SJCRH30 (cell line): ENCODE data around the gene HOXA9. TPM values are rescaled to one million over a fixed set of nuclear protein-coding genes. Genes with fewer than 3 reads are reported as not detected.

Experiments used
- DNase-seq, 2 experiments: peaks; one replicate each; pipeline ENCODE4 v3.0.0-alpha.2; 2015 to 2020
- H3K27ac ChIP-seq: fragments of 250-450 bp; sonication (Bioruptor Pico); 2 replicates; pipeline ENCODE4 v1.5.1; 2020; ENCODE audit warnings: mild to moderate bottlenecking, moderate library complexity
- H3K27me3 ChIP-seq: fragments of 250-450 bp; sonication (Bioruptor Pico); 2 replicates; pipeline ENCODE4 v1.5.1; 2020; ENCODE audit warnings: mild to moderate bottlenecking, moderate library complexity
- H3K36me3 ChIP-seq: fragments of 250-450 bp; sonication (Bioruptor Pico); 2 replicates; pipeline ENCODE4 v1.5.1; 2020; ENCODE audit warnings: mild to moderate bottlenecking, moderate library complexity
- H3K4me1 ChIP-seq: fragments of 250-450 bp; sonication (Bioruptor Pico); 2 replicates; pipeline ENCODE4 v1.5.1; 2020; ENCODE audit warnings: mild to moderate bottlenecking, moderate library complexity
- H3K4me3 ChIP-seq: fragments of 250-450 bp; sonication (Bioruptor Pico); 2 replicates; pipeline ENCODE4 v1.5.1; 2020; ENCODE audit warnings: mild to moderate bottlenecking, moderate library complexity
- H3K9me3 ChIP-seq: fragments of 250-450 bp; sonication (Bioruptor Pico); replicated peaks from 2 replicates; pipeline ENCODE4 v1.5.1; 2020; ENCODE audit warnings: mild to moderate bottlenecking, moderate library complexity
- total RNA-seq: library from RNA; depleted of rRNA; stranded (reverse); fragments of >200 nt; shearing (Covaris generic); gene quantifications from 2 replicates; pipeline ENCODE4 v1.2.3, GENCODE V29; 2014

Gene HOXA9
- total RNA-seq, 1 experiment from 2014 or later, result 0.30 TPM

DNA sequence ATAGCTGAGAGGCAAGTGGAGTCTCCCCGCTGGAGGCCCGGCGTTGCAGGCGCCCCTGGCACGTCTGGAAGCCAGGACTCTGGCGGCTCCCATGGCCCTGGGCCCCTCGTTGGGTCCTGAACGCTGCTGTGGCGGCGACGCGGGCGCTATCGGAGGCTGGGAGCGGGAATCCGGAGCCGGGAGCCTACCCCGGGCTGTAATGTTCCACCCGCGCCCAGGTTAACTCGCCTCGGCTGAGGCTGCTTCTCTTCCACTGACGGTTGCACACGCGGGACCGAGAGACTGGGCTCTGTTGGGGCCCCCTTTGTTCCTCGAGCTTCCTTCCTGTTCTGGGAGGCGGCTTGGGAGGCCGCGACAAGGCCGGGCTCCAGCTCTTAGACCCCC, 20.6 kb downstream of the HOXA9 start:
- Histone ChIP-seq H3K36me3 (no peaks in the 10 kb centered on the region), H3K4me1 (no peaks in the 10 kb centered on the region), H3K4me3 (no peak overlapping the region), H3K27me3 (no peaks in the 10 kb centered on the region), H3K27ac (no peak overlapping the region), H3K9me3 (no peaks in the 10 kb centered on the region)
- DNase-seq, result no peak

DNA sequence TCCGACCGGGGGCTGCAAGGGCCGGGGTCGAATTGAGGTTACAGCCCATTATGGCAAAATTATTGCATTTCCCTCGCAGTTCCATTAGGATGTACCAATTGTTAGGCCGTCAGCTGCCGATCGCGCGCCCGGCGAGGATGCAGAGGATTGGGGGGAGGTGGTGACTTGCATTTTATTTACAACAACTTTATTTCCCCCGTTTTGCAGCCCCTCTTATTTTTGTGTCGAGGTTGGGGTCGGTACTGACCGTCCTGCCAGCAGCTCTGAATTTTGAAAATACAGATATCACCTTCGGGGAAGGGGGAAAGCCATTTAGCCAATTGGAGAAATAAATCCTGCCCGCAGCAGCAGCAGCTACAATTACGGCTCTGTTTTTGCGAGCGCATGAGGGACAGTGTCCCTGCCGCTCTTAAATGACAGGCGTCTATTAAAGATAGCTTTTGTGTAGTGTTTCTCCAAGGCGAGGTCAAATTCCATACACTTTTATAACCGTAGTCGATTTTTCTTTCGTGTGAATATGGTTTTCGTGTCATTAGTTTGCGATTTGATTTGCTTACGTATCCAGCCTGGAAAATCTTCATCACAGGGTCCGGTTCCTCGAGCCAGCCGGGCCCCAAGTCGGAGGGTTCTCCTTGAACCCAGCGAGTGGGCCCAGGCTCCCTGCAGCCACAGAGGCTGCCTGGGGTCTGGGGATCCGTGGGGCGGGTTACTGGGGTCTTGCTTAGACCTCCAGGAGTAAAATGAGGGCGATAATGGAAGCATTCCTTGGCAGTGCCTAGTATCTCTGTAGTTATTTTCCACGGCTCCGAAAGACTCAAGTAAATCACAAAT, 21.2 kb downstream of the HOXA9 start:
- Histone ChIP-seq H3K27ac (no peak overlapping the region), H3K4me3 (peak overlapping the region; percentile 73; the same call in 1 of the 2 replicates), H3K4me1 (no peaks in the 10 kb centered on the region), H3K9me3 (no peaks in the 10 kb centered on the region), H3K27me3 (no peaks in the 10 kb centered on the region), H3K36me3 (no peaks in the 10 kb centered on the region)
- DNase-seq, result no peak

DNA sequence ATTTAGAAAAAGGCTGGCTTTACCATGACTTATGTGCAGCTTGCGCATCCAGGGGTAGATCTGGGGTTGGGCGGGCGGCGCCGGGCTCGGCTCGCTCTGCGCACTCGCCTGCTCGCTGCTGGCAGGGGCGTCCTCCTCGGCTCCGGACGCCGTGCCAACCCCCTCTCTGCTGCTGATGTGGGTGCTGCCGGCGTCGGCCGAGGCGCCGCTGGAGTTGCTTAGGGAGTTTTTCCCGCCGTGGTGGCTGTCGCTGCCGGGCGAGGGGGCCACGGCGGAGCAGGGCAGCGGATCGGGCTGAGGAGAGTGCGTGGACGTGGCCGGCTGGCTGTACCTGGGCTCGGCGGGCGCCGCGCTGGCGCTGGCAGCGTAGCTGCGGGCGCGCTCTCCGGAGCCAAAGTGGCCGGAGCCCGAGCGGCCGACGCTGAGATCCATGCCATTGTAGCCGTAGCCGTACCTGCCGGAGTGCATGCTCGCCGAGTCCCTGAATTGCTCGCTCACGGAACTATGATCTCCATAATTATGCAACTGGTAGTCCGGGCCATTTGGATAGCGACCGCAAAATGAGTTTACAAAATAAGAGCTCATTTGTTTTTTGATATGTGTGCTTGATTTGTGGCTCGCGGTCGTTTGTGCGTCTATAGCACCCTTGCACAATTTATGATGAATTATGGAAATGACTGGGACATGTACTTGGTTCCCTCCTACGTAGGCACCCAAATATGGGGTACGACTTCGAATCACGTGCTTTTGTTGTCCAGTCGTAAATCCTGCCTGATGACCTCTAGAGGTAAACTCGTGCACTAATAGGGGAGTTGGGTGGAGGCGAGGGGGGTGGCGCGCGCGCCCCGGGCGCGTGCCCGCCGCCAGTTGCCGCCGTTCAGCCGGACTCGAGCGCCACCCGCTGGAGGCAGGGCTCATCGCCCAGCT, 22.1 kb downstream of the HOXA9 start, which contains the start of gene HOXA5:
Gene HOXA5, minus strand, starts transcription at position 659 of the 927 bp plus-strand sequence. Its CDS starts 74 bp downstream, at position 585.
- peak within 1 kb of the TSS; percentile 83 for H3K27ac ChIP-seq
- peak within 1 kb of the TSS; percentile 73 for H3K4me3 ChIP-seq
- H3K27me3 ChIP-seq, result no peaks in the 10 kb centered on the region
- no peaks in the 10 kb centered on the region for H3K4me1 ChIP-seq
- peak; percentile 91 to 95 for DNase-seq
- H3K9me3 ChIP-seq, result no peaks in the 10 kb centered on the region
- no peaks in the 10 kb centered on the region for H3K36me3 ChIP-seq

DNA sequence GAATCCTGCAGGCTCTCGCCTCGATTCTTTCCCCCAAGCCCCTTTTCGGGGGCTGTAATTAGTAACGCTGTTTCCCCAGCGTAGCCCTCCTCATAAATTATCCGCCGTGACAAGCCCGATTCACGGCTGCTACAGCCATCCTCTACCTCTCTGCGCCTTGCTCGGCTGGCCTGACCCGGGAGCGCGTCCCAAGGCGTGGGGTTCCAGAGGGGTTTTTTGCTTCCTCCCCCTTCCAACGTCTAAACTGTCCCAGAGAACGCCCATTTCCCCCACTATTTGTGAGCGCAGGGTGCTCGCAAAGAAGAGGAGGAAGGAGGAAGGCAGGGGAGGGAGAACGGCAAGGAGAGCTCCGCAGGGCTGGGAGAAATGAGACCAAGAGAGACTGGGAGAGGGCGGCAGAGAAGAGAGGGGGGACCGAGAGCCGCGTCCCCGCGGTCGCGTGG, 22.7 kb downstream of the HOXA9 start:
- H3K9me3 ChIP-seq, result no peaks in the 10 kb centered on the region
- H3K4me3 ChIP-seq, result peak overlapping the region; percentile 73
- H3K36me3 ChIP-seq, result no peaks in the 10 kb centered on the region
- H3K27ac ChIP-seq, result peak overlapping the region; percentile 83
- H3K4me1 ChIP-seq, result peaks cover 2% of the 10 kb centered on the region
- DNase-seq, result peak in 1 of 2 experiments; percentile 73
- no peaks in the 10 kb centered on the region for H3K27me3 ChIP-seq

DNA sequence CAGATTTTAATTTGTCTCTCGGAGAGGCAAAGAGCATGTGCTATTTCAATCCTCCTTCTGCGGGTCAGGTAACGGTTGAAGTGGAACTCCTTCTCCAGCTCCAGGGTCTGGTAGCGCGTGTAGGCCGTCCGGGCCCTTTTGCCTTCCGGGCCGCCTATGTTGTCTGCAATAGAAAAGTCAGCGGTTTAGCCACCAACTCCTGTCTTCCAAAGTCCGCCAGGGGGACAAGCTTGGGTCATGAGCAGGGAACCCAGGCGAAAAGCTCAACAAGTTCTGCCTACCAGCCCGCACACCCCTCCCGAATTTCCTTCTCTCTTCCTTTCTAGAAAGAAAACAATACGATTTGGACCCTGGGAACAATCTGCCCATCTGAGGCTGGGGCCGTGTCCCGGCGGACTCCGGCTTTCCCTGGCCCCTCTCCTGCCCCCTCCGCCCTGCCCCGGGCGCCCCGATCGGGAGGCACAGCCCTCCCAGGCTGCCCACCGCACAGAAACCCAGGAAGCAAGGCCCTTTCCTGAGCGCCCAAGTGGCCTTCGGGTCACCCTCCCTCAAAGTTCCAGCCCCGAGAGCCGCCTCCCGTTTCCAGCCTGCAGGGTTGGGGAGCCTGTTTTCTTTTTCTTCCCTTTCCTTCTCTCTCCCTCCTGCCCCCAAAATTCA, 23.3 kb downstream of the HOXA9 start:
- DNase-seq, result peak; percentile 78 to 87
- no peaks in the 10 kb centered on the region for H3K9me3 ChIP-seq
- peak overlapping the region; percentile 73 for H3K4me3 ChIP-seq
- H3K27ac ChIP-seq, result peak overlapping the region; percentile 83
- no peaks in the 10 kb centered on the region for H3K27me3 ChIP-seq
- no peaks in the 10 kb centered on the region for H3K36me3 ChIP-seq
- peaks cover 6% of the 10 kb centered on the region for H3K4me1 ChIP-seq

DNA sequence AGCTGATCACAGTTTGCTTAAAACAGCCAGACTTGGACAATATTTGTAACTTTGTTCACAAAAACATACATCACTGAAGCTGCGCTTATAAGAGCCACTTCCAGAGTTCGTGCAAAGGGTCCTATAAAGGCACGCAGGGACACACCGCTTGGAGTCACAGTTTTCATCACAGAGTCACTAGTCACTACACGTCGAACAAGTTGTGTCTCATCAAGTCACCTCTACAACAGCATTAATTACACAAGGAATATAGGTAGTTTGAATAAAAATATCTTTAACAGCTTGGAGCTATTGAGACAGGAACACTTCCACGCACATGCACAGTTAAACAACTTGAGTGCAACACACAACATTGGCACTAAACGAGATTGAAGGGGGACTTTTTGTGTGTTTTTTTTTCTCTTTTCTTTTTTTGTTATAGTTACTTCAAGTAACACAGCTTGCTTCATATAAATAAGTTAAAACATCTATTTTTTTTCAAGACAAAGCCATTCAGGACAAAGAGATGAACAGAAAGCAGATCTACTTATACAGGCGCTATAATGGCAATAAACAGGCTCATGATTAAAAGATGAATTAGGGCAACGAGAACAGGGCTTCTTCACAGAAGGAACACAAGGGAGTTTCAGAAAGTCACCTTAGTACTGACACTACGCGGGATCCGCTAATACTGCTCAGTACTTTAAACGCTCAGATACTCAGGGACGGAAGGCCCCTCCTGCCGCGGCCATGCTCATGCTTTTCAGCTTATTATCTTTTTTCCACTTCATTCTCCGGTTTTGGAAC, 24.0 kb downstream of the HOXA9 start:
- H3K36me3 ChIP-seq, result no peaks in the 10 kb centered on the region
- H3K4me1 ChIP-seq, result peaks cover 6% of the 10 kb centered on the region
- no peaks in the 10 kb centered on the region for H3K27me3 ChIP-seq
- H3K4me3 ChIP-seq, result peak overlapping the region; percentile 73
- H3K27ac ChIP-seq, result peak overlapping the region; percentile 83
- no peaks in the 10 kb centered on the region for H3K9me3 ChIP-seq
- no peak for DNase-seq

DNA sequence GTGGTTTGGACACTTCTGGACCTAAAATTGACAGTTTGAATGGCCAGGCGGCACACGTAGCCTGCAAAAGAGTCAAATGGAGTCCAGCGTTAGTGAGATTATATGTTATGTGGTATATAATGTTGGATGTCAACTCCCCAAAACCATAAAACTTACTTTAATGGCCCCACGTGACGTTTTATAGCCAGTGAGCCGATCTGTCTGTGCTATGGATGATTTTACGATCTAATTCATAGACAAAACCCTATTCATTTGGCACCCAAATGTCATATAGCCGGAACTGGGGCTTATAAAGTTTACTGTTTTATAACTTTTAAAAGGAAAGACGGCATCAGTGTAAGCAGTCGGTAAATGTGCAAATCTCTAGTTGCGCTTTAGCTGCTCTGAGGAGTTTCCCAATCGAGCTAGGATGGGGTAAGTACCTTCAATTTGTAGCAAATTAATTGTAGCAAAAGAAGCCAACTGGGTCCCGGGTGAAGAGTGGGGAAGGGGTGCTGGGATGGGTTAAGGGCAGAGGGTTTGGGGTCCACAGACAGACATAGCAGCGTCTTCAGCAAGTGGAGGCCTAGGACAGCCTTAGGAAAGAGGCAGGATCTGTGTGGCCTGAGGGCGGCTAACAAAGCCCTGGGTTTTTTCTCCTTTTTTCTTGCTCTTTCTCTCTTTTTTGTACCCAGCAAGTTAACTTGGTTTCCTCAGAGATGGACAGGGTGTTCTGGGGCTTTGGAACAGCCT, 25.0 kb downstream of the HOXA9 start:
- Histone ChIP-seq H3K27ac (no peak overlapping the region), H3K4me1 (peaks cover 15% of the 10 kb centered on the region), H3K36me3 (no peaks in the 10 kb centered on the region), H3K9me3 (no peaks in the 10 kb centered on the region), H3K27me3 (no peaks in the 10 kb centered on the region), H3K4me3 (no peak overlapping the region)
- no peak for DNase-seq

DNA sequence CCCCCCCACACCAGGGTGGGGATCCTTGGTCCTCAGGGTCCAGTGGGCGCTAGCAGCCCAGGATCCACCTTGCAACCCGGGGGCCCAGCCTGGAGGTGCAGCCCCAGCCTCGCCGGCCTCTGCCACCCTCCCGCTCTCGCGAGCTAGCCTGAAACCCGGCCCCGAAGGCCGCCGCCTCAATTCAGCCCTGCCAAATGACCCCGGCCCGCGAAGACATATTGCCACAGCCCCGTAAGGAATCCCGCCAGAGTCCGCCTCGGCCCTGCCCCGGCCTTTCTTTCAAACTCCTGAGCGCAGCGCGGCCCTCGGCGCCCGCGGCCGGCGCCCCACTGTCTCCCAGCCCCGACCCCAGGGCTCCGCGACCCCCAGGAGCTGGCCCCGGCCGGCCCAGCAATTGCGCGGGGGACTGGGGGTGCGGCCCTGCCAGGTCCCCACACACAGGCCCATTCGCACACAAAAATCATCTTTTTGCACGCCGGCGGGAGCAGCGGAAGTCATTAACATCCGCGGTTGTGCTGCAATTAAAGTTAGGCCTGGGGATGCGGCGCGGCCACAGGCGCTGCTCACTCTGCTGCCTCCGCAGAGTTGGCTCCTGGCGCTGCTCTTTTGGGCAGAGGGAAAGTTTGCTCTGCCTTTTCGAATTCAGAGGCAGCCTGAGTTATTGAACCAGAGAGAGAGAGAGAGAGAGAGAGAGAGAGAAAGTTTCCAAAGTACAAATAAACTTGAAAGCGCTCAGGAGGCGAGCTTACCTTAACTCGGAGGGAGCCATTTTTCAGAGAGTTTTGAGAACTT, 25.8 kb downstream of the HOXA9 start:
- no peaks in the 10 kb centered on the region for H3K27me3 ChIP-seq
- no peak for DNase-seq
- no peaks in the 10 kb centered on the region for H3K36me3 ChIP-seq
- H3K4me3 ChIP-seq, result no peak overlapping the region
- H3K4me1 ChIP-seq, result peaks cover 17% of the 10 kb centered on the region
- H3K27ac ChIP-seq, result no peak overlapping the region
- H3K9me3 ChIP-seq, result no peaks in the 10 kb centered on the region

DNA sequence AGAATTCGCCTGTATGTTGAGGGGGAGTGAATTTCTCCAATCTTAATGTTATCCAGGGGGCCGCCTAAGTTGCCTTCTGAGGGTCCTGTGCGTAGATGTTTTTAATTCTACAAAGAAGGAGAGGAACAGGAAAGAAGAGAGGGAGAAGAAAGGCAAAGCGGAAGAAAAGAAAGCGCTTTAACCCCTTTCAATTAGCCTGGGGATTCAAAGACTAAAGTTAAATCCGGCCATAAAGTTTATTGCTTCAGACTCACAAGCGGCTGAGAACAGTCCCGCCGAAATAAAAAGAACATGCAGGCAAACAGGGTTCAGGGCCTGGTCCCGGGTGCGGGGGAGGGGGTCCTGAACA, 26.4 kb downstream of the HOXA9 start:
- Histone ChIP-seq H3K4me1 (peaks cover 17% of the 10 kb centered on the region), H3K36me3 (no peaks in the 10 kb centered on the region), H3K9me3 (no peaks in the 10 kb centered on the region), H3K27ac (no peak overlapping the region), H3K4me3 (no peak overlapping the region), H3K27me3 (no peaks in the 10 kb centered on the region)
- DNase-seq, result no peak

DNA sequence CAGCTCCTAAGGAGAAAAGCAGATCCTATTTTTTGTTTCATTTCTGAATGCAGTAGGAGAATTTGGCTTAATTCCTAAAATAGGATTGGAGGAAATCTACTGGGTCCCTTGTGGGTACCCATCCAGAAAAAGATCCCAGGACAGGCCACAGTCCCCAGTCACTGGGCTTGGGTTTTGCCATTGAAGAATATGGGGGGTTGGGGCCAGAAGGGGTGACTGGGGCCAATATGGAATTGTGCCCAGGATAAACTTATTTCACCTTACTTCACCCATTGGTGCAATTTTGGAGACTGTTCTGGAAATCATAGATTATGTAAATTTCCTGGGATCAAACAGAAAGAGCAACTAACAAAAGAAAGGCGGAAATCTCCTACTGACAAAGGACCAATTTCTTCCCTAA, 26.9 kb downstream of the HOXA9 start:
- no peaks in the 10 kb centered on the region for H3K27me3 ChIP-seq
- H3K9me3 ChIP-seq, result no peaks in the 10 kb centered on the region
- no peak overlapping the region for H3K4me3 ChIP-seq
- no peak overlapping the region for H3K27ac ChIP-seq
- no peak for DNase-seq
- peaks cover 17% of the 10 kb centered on the region for H3K4me1 ChIP-seq
- H3K36me3 ChIP-seq, result no peaks in the 10 kb centered on the region

DNA sequence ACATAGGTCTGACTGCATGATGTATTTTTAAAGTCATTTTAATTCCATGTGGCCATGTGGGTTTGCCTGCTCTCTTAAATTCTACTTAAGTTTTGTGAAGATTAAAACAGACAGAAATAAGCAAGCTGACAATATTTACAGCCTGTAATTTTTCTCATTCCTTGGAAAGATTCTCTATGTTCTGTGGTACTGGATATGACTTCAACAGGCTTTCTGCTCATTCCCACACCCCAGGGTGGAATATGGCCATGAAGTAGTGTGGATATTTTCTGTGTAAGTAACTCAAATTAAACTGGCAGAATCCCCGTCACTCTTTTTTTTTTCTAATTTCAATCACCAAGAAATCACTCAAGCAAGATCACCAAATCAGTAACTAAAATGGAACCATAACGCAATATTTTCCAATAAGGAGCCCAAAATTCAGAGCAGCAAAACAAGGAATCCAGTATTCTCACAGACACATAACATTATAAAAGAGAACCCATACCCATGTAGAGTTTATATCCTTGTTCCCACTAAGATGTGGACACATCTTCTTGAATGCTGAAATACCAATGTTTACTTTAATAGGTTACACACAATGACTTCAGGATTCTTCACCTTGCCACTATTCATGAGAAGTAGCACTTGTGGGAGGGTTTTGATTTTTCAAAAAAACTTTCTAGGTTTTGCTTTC, 27.6 kb downstream of the HOXA9 start:
- H3K27me3 ChIP-seq, result no peaks in the 10 kb centered on the region
- H3K27ac ChIP-seq, result peak overlapping the region; percentile 81
- DNase-seq, result no peak
- H3K9me3 ChIP-seq, result no peaks in the 10 kb centered on the region
- H3K4me3 ChIP-seq, result peak overlapping the region; percentile 52
- H3K36me3 ChIP-seq, result no peaks in the 10 kb centered on the region
- H3K4me1 ChIP-seq, result peaks cover 19% of the 10 kb centered on the region

DNA sequence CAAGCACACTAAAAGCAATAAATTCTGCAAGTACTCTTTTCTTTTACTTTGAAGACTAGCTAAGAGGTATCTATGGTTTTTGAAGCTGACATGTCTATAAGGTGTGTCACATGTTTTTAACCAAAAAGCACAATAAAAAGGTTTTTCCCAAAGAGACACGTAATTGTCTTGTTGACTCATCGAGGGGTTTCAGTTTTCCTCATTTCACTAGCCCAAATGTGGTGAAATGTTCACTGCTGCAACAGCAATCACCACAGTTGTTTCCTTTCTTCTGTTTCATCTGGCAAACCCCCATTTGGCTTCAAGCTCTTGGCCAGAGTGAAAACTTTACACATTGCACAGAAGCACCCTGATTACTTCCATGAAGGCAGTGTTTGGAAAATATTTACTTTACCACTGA, 30.9 kb downstream of the HOXA9 start:
- Histone ChIP-seq H3K9me3 (no peaks in the 10 kb centered on the region), H3K27me3 (no peaks in the 10 kb centered on the region), H3K4me1 (peaks cover 19% of the 10 kb centered on the region), H3K4me3 (no peak overlapping the region), H3K36me3 (no peaks in the 10 kb centered on the region), H3K27ac (no peak overlapping the region)
- DNase-seq, result peak in 1 of 2 experiments; percentile 53
